HG03095 (cell line): ENCODE measurements around the gene SPTBN5.

Experiments
- ATAC-seq: cut with Tn5 transposase; IDR thresholded peaks from one replicate; pipeline ENCODE4 v1.9.1; 2021; ENCODE audit warnings: moderate library complexity; ENCODE audit not compliant: unreplicated experiment

SPTBN5 gene

GRCh38 chr15:41868321-41868720, 25.5 kb downstream of the SPTBN5 start:
- no peak for ATAC-seq

- ATAC-seq, result no peak
These were observed 26.8 kb downstream of the SPTBN5 start for GRCh38 chr15:41866872-41867579.

- no peak for ATAC-seq
These were observed 27.6 kb downstream of the SPTBN5 start for GRCh38 chr15:41866263-41866703.

- ATAC-seq, result no peak
These were observed 28.3 kb downstream of the SPTBN5 start for GRCh38 chr15:41865490-41866055.

- no peak for ATAC-seq
These were observed 31.2 kb downstream of the SPTBN5 start for GRCh38 chr15:41862515-41863116.

GRCh38 chr15:41861736-41862356, 32.0 kb downstream of the SPTBN5 start:
- no peak for ATAC-seq

- no peak for ATAC-seq
These were observed 33.6 kb downstream of the SPTBN5 start for GRCh38 chr15:41860049-41860828.

- no peak for ATAC-seq
These were observed 35.1 kb downstream of the SPTBN5 start for GRCh38 chr15:41858756-41859155.

GRCh38 chr15:41857316-41857715, 36.5 kb downstream of the SPTBN5 start:
- no peak for ATAC-seq

- ATAC-seq, result no peak
These were observed 37.1 kb downstream of the SPTBN5 start for GRCh38 chr15:41856716-41857115.

- ATAC-seq, result no peak
These were observed 37.6 kb downstream of the SPTBN5 start for GRCh38 chr15:41856262-41856661.

- ATAC-seq, result no peak
These were observed 38.4 kb downstream of the SPTBN5 start for GRCh38 chr15:41855261-41855961.

- ATAC-seq, result no peak
These were observed 39.4 kb downstream of the SPTBN5 start for GRCh38 chr15:41854443-41854842.

GRCh38 chr15:41853831-41854230, 40.0 kb downstream of the SPTBN5 start:
- ATAC-seq, result no peak

- ATAC-seq, result no peak
These were observed 40.9 kb downstream of the SPTBN5 start for GRCh38 chr15:41852736-41853590.

- ATAC-seq, result no peak
These were observed 42.0 kb downstream of the SPTBN5 start for GRCh38 chr15:41851755-41852370.

- no peak for ATAC-seq
These were observed 42.7 kb downstream of the SPTBN5 start for GRCh38 chr15:41851167-41851523.

- no peak for ATAC-seq
These were observed 43.2 kb downstream of the SPTBN5 start for GRCh38 chr15:41850482-41851166.

GRCh38 chr15:41849861-41850260, 44.0 kb downstream of the SPTBN5 start:
- ATAC-seq, result no peak
